Activated T-cell treated with anti-CD3 and anti-CD28 coated beads, Interleukin-2, amount 50 U/mL, for 4 hours (primary cell): Measurements from ENCODE around the gene CNFN. TPM values are rescaled to one million over a fixed set of nuclear protein-coding genes. Genes with fewer than 3 reads are reported as not detected.

Experiments used
- ATAC-seq, 2 donors: fragments of 200-7000 bp; cut with Tn5 transposase; one replicate each; pipeline ENCODE4 v1.10.0; 2021
- DNase-seq: peaks from one replicate; pipeline ENCODE4 v3.0.0-alpha.2; 2020
- H3K27me3 Mint-ChIP-seq: one replicate; pipeline ENCODE4 v1.8.0; 2021; ENCODE audit warnings: low read depth, mixed read lengths
- H3K36me3 Mint-ChIP-seq: one replicate; pipeline ENCODE4 v1.8.0; 2022; ENCODE audit warnings: mixed read lengths; ENCODE audit not compliant: insufficient read depth
- H3K4me1 Mint-ChIP-seq: one replicate; pipeline ENCODE4 v1.8.0; 2021; ENCODE audit warnings: low read depth, mixed read lengths
- H3K4me3 Mint-ChIP-seq: one replicate; pipeline ENCODE4 v1.8.0; 2021; ENCODE audit warnings: mild to moderate bottlenecking, moderate library complexity, mixed read lengths
- H3K9me3 Mint-ChIP-seq: one replicate; pipeline ENCODE4 v1.8.0; 2021; ENCODE audit warnings: mixed read lengths
- total RNA-seq, 3 donors: library from RNA; stranded (reverse); gene quantifications; one replicate each; pipeline ENCODE4 v1.2.1, GENCODE V29; 2021

The CNFN gene
- total RNA-seq, 3 donors from 2014 or later = not detected

- Mint-ChIP-seq H3K27me3 (no peaks in the 10 kb centered on the region), H3K36me3 (peaks cover 2% of the 10 kb centered on the region), H3K4me3 (no peak overlapping the region), H3K9me3 (no peaks in the 10 kb centered on the region), H3K4me1 (no peaks in the 10 kb centered on the region)
- no peak for DNase-seq
- ATAC-seq = no peak
Observed at GRCh38 chr19:42370626-42371175, 19.4 kb downstream of the CNFN start.

GRCh38 chr19:42370068-42370520, 20.0 kb downstream of the CNFN start:
- DNase-seq = no peak
- H3K4me3 Mint-ChIP-seq = no peak overlapping the region
- no peaks in the 10 kb centered on the region for H3K27me3 Mint-ChIP-seq
- peaks cover 2% of the 10 kb centered on the region for H3K36me3 Mint-ChIP-seq
- ATAC-seq = no peak
- no peaks in the 10 kb centered on the region for H3K9me3 Mint-ChIP-seq
- no peaks in the 10 kb centered on the region for H3K4me1 Mint-ChIP-seq

- Mint-ChIP-seq H3K9me3 (no peaks in the 10 kb centered on the region), H3K4me1 (no peaks in the 10 kb centered on the region), H3K36me3 (peaks cover 2% of the 10 kb centered on the region), H3K4me3 (no peak overlapping the region), H3K27me3 (no peaks in the 10 kb centered on the region)
- DNase-seq (no peak), ATAC-seq (no peak)
Observed at GRCh38 chr19:42369433-42370067, 20.5 kb downstream of the CNFN start.

- DNase-seq = no peak
- Mint-ChIP-seq H3K27me3 (no peaks in the 10 kb centered on the region), H3K4me3 (no peak overlapping the region), H3K4me1 (no peaks in the 10 kb centered on the region), H3K36me3 (peaks cover 7% of the 10 kb centered on the region), H3K9me3 (no peaks in the 10 kb centered on the region)
- ATAC-seq = no peak
Observed at GRCh38 chr19:42368765-42369164, 21.3 kb downstream of the CNFN start.

GRCh38 chr19:42368360-42368759, 21.7 kb downstream of the CNFN start:
- Mint-ChIP-seq H3K4me3 (no peak overlapping the region), H3K4me1 (no peaks in the 10 kb centered on the region), H3K36me3 (peaks cover 10% of the 10 kb centered on the region), H3K9me3 (no peaks in the 10 kb centered on the region), H3K27me3 (no peaks in the 10 kb centered on the region)
- no peak for DNase-seq
- no peak for ATAC-seq

GRCh38 chr19:42367929-42368328, 22.2 kb downstream of the CNFN start:
- no peak overlapping the region for H3K4me3 Mint-ChIP-seq
- H3K9me3 Mint-ChIP-seq = no peaks in the 10 kb centered on the region
- DNase-seq (no peak), ATAC-seq (no peak)
- no peaks in the 10 kb centered on the region for H3K27me3 Mint-ChIP-seq
- no peaks in the 10 kb centered on the region for H3K4me1 Mint-ChIP-seq
- peaks cover 10% of the 10 kb centered on the region for H3K36me3 Mint-ChIP-seq

- DNase-seq = no peak
- ATAC-seq = no peak
- Mint-ChIP-seq H3K36me3 (peaks cover 10% of the 10 kb centered on the region), H3K4me1 (no peaks in the 10 kb centered on the region), H3K9me3 (no peaks in the 10 kb centered on the region), H3K27me3 (no peaks in the 10 kb centered on the region), H3K4me3 (no peak overlapping the region)
Observed at GRCh38 chr19:42366673-42367072, 23.4 kb downstream of the CNFN start.

- H3K27me3 Mint-ChIP-seq = no peaks in the 10 kb centered on the region
- H3K9me3 Mint-ChIP-seq = no peaks in the 10 kb centered on the region
- no peaks in the 10 kb centered on the region for H3K4me1 Mint-ChIP-seq
- DNase-seq (no peak), ATAC-seq (no peak)
- H3K4me3 Mint-ChIP-seq = no peak overlapping the region
- H3K36me3 Mint-ChIP-seq = peaks cover 10% of the 10 kb centered on the region
Observed at GRCh38 chr19:42363614-42364346, 26.3 kb downstream of the CNFN start.

- DNase-seq = no peak
- ATAC-seq = no peak
- Mint-ChIP-seq H3K4me1 (no peaks in the 10 kb centered on the region), H3K4me3 (no peak overlapping the region), H3K9me3 (no peaks in the 10 kb centered on the region), H3K36me3 (peaks cover 10% of the 10 kb centered on the region), H3K27me3 (no peaks in the 10 kb centered on the region)
Observed at GRCh38 chr19:42362891-42363440, 27.1 kb downstream of the CNFN start.

- no peak for ATAC-seq
- H3K36me3 Mint-ChIP-seq = peaks cover 13% of the 10 kb centered on the region
- H3K27me3 Mint-ChIP-seq = no peaks in the 10 kb centered on the region
- no peak overlapping the region for H3K4me3 Mint-ChIP-seq
- no peaks in the 10 kb centered on the region for H3K9me3 Mint-ChIP-seq
- DNase-seq = no peak
- no peaks in the 10 kb centered on the region for H3K4me1 Mint-ChIP-seq
Observed at GRCh38 chr19:42362342-42362741, 27.8 kb downstream of the CNFN start.

- ATAC-seq (no peak), DNase-seq (no peak)
- Mint-ChIP-seq H3K4me1 (no peaks in the 10 kb centered on the region), H3K36me3 (peaks cover 12% of the 10 kb centered on the region), H3K4me3 (no peak overlapping the region), H3K27me3 (no peaks in the 10 kb centered on the region), H3K9me3 (no peaks in the 10 kb centered on the region)
Observed at GRCh38 chr19:42361545-42361910, 28.6 kb downstream of the CNFN start.

GRCh38 chr19:42360787-42361544, 29.1 kb downstream of the CNFN start:
- no peaks in the 10 kb centered on the region for H3K27me3 Mint-ChIP-seq
- peaks cover 11% of the 10 kb centered on the region for H3K36me3 Mint-ChIP-seq
- DNase-seq = no peak
- no peak overlapping the region for H3K4me3 Mint-ChIP-seq
- no peaks in the 10 kb centered on the region for H3K4me1 Mint-ChIP-seq
- no peak for ATAC-seq
- H3K9me3 Mint-ChIP-seq = no peaks in the 10 kb centered on the region

GRCh38 chr19:42357290-42357689, 32.8 kb downstream of the CNFN start:
- no peaks in the 10 kb centered on the region for H3K4me1 Mint-ChIP-seq
- H3K9me3 Mint-ChIP-seq = no peaks in the 10 kb centered on the region
- H3K36me3 Mint-ChIP-seq = peaks cover 6% of the 10 kb centered on the region
- H3K27me3 Mint-ChIP-seq = no peaks in the 10 kb centered on the region
- no peak for ATAC-seq
- DNase-seq = no peak
- no peak overlapping the region for H3K4me3 Mint-ChIP-seq

- no peak for DNase-seq
- H3K27me3 Mint-ChIP-seq = no peaks in the 10 kb centered on the region
- no peak for ATAC-seq
- H3K9me3 Mint-ChIP-seq = no peaks in the 10 kb centered on the region
- H3K4me3 Mint-ChIP-seq = no peak overlapping the region
- no peaks in the 10 kb centered on the region for H3K4me1 Mint-ChIP-seq
- peaks cover 6% of the 10 kb centered on the region for H3K36me3 Mint-ChIP-seq
Observed at GRCh38 chr19:42356686-42357085, 33.4 kb downstream of the CNFN start.
